Fibroblast of the aortic adventitia (primary cell): ENCODE results near the gene CSHL1. TPM values are rescaled to one million over a fixed set of nuclear protein-coding genes. Genes with fewer than 3 reads are reported as not detected.

Experiments
- DNase-seq: peaks from one replicate; pipeline ENCODE4 v3.0.0-alpha.2; 2010; ENCODE audit warnings: low read depth
- H3K4me3 ChIP-seq: 2 replicates; pipeline ENCODE4 v1.5.1; 2011; ENCODE audit warnings: low read depth, mild to moderate bottlenecking, control low read depth, low read length, moderate library complexity
- CTCF ChIP-seq: IDR thresholded peaks from 2 replicates; pipeline ENCODE4 v1.5.1; 2011; ENCODE audit warnings: mild to moderate bottlenecking, low read length, control low read depth, inconsistent platforms; ENCODE audit not compliant: insufficient read depth
- total RNA-seq: library from RNA; depleted of rRNA; stranded (reverse); fragments of >200 nt; gene quantifications from 2 replicates; pipeline ENCODE4 v1.2.3, GENCODE V29; 2012; ENCODE audit warnings: low replicate concordance

The CSHL1 gene
- total RNA-seq, 1 donor: not detected

GRCh38 chr17:63940584-63940983 lies 29.5 kb upstream of the CSHL1 start:
- H3K4me3 ChIP-seq: no peak overlapping the region
- no peak for TF ChIP-seq CTCF
- DNase-seq: no peak

DNA sequence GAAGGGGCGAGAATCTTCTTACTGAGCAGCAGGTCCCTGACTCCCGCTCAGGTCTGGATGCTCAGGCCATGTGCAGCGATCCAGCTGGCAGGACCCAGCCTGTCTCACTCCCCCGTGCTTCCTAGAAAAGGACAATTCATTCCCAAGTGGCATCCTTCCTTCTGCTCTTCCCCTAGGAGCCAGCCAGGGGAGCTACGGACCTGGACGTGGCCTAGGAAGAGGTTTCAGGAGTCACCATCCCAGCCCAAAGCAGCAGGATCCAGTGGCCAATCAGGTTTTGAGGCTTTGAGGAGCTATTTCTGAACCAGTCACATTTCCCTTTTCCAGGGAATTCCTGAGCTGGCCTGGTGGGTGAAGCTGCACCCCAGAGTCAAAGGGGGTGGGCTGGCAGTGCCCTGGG lies 28.8 kb upstream of the CSHL1 start:
- no peak overlapping the region for H3K4me3 ChIP-seq
- TF ChIP-seq CTCF: no peak
- no peak for DNase-seq

GRCh38 chr17:63939401-63939800 lies 28.3 kb upstream of the CSHL1 start:
- TF ChIP-seq CTCF: no peak
- no peak for DNase-seq
- no peak overlapping the region for H3K4me3 ChIP-seq

DNA sequence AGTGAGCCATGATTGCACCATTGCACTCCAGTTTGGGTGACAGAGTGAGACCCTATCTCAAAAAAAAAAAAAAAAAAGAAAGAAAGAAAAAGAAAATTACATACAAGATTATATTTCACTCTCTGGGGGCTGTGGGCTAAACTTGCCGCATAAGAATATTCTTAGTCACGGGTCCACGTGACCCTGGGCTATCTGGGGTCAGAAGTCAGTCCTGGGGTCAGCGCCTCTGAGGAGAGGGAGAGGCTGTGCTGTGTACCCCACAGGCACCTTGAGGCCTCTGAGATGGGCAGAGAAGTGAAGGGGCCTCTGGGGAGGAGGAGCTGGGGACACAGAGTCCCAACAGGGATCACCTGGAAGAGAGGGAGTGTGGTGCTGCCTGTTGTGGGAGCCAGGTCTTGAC lies 26.9 kb upstream of the CSHL1 start:
- DNase-seq: no peak
- no peak overlapping the region for H3K4me3 ChIP-seq
- TF ChIP-seq CTCF: no peak

- no peak for TF ChIP-seq CTCF
- H3K4me3 ChIP-seq: no peak overlapping the region
- no peak for DNase-seq
These were observed 26.3 kb upstream of the CSHL1 start for GRCh38 chr17:63937319-63937718.

DNA sequence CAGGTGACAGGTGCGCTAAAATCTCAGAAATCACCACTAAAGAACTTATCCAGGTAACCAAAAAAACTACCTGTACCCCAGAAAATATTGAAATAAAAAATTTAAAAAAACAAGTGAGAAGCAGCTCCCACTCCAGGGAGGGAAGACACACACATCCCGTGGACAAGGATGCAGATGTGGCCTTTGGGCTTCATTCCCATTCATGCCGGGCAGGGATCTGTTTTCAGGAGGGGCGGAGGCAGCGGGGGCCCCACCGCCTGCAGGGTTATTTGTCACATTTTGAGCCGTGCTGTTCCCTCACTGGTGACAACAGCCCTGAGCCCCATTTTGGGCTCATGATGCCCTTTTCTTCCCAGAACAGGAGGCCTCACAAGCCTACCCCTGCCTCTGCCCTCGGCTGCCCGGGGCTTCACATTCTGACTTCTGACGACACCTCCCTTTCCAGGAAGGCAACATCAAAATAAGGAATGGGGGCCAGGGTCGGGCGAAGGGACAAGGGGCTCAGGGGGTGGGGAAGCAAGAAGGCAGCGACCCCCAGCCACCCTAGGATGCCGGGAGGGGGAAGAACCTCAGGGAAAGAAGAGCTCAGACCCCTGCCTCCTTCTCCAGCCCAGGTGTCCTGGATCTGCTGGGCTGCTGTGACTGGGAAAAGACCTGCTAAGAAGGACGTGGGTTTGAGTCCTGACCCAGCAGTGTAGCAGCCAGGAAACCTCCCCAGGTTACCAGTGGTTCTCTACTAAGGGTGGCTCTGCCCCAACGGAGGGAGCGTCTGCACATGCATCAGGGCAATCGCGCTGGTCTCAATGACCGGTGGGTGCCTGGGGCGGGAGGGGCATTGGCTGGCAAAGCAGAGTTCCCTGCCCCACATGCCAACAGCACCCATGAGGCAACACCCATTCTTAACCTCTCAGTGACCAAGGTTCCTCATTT lies 23.4 kb upstream of the CSHL1 start:
- TF ChIP-seq CTCF: no peak
- no peak for DNase-seq
- H3K4me3 ChIP-seq: no peak overlapping the region
